NCI-H1694 (cell line): ENCODE measurements around the gene TMEM239.

Experiments
- DNase-seq: peaks from one replicate; lab custom pipeline; 2025; lab: John Stamatoyannopoulos, UW

TMEM239 gene

DNA sequence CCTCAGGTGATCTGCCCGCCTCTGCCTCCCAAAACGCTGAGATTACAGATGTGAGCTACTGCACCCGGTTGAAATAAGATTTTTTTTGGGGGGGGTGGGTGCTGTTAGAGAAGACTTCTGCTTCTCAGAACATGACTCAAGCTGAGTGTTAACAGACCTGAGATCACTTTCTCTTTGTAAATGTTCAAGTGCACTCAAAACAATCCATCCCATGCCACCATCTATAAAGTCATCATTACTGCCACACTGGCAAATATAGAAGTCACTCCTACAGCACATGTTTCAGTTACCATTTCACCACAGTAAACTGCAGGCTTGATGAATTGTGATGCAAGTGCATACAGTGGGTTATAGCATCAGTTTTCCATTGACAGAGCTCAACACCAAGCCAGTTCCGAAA, 33.4 kb downstream of the TMEM239 start:
- no peak for DNase-seq

- no peak for DNase-seq
Measured at GRCh38 chr20:2851086-2851485, 34.9 kb downstream of the TMEM239 start.

DNA sequence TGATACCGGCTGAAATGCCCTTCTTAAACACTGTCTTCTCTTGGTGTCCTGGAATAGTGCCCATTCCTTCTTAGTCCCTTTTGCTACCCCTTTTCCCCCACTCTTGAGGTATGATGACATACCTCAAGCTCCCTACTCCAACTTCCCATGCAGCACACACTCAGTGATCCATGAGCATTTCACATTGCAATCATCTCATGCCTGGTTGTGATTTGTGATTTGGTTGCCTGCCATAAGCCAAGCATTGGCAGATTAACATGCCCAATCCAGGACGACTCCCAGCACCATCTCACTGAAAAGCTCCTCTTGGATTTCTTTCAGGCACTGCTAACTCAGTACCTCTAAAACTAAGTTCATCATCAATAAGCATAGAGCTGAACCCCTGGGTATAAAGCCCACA, 42.4 kb downstream of the TMEM239 start:
- no peak for DNase-seq

GRCh38 chr20:2859330-2860121, 43.4 kb downstream of the TMEM239 start:
- DNase-seq: no peak

- DNase-seq: no peak
Measured at GRCh38 chr20:2864626-2865025, 48.5 kb downstream of the TMEM239 start.

DNA sequence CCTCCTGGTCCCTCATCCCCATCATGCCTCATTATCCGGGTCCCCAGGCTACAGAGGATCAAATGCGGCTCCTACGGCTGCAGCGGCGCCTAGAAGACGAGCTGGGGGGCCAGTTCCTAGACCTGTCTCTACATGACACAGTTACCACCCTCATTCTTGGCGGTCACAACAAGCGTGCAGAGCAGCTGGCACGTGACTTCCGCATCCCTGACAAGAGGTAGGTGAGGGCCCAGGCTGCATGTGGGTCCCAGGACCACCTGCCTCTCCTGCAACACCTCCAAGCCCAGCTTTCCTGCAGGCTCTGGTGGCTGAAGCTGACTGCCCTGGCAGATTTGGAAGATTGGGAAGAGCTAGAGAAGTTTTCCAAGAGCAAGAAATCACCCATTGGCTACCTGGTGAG, 48.9 kb downstream of the TMEM239 start:
- no peak for DNase-seq

DNA sequence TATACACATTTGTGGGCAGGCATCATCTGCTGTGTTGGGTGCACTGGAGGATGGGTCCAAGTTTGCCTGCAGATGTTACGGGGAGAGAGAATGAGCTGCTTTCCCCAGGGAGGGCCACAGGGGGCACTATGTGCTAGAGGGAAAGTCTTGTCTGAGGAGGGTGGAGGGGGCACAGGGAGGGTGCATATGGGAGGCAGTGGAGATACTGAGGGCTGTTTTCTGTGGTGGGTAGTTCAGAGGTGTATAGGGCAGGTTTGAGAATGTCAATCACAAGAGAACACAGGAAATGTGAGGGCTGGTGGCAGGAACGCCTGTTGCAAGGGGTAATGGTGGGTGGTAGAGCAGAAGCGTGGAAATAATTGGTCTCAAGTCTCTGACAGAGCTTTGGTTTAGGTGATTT, 49.5 kb downstream of the TMEM239 start:
- no peak for DNase-seq

- no peak for DNase-seq
Measured at GRCh38 chr20:2866236-2866635, 50.1 kb downstream of the TMEM239 start.

DNA sequence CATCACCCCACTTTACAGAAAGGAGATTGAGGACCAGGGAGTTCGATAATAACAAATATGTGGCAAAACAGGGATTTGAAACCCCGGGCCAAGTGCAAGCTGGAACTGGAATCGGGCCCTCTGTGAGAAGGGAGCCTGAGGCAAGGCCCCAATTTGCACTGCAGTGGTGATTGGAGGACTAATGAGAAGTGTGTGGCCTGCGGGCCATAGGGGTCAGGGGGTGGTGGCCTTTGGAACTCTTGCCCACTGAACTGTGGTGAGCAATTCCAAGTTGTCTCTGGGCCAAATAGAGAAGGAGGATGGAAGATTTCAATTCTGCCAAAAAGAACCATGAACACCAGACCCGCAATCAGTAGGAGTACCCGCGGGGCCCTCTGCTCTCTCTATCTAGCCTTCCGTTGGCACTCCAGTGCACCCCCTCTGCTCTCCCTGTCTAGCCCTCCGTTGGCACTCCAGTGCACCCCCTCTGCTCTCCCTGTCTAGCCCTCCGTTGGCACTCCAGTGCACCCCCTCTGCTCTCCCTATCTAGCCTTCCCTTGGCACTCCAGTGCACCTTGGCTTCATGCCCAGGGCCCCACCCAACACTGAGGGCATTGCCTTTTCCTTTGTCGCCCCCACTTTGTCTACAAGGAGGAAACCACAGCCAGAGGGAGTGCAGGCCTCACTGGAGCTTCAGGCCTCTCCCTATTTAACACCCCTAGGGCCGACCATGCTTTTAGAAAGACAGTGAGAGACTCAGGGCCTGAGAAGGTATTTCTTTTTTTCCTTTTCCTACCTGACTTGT, 51.1 kb downstream of the TMEM239 start:
- no peak for DNase-seq
